Measurements from ENCODE around the gene TMSB15C. TPM values are rescaled to one million over a fixed set of nuclear protein-coding genes. Genes with fewer than 3 reads are reported as not detected.

The TMSB15C gene
- total RNA-seq, 1 donor from 2014 or later, result 20.6 TPM

DNA sequence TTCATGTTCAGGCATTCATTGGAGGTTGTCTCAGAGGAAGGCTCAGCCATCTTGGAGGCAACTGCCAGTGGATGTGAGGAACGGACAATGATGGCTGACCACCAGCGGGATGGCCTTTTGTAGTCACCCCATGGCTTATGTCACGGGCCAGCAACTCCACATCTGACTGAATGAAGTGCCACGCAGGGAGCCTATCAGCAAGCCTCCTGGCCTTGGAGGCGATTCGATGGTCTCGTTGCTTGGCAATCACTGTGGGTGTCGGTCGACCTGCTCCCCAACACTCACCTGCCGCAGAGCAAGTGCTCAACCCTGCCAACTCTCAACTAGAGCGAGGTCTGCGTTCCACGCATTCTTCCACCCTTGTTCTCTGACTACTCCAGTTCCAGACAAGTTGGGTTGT lies 28.9 kb downstream of the TMSB15C start:
- Mint-ChIP-seq H3K36me3 (no peaks in the 10 kb centered on the region), H3K4me3 (no peak overlapping the region)

DNA sequence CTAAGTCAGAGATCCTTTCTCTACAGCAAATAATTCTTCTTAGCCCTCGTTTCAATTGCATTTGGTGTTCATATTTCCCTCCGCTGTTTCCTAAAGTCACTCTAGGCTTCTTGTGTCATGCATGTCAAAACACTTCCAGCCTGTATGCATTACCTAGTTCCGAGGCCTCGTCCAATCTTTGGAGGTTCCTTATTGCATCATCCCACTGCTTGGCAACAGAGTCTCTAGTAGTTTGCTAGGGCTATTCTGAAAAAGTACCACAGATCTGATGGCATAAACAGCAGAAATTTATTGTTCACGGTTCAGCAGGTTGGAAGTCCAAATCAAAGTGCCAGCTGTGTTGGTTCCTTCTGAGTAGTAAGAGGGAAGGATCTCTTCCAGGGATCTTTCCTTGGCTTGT lies 30.4 kb downstream of the TMSB15C start:
- Mint-ChIP-seq H3K9me3 (peaks cover 2% of the 10 kb centered on the region), H3K4me1 (peaks cover 8% of the 10 kb centered on the region), H3K4me3 (no peak overlapping the region), H3K27ac (no peak overlapping the region), H3K36me3 (no peaks in the 10 kb centered on the region), H3K27me3 (ENCODE audit: insufficient read depth, low read depth) (peaks cover 2% of the 10 kb centered on the region)
- Histone ChIP-seq H3K4me2 (no peak overlapping the region), H3K36me3 (no peaks in the 10 kb centered on the region), H2AFZ (replicated peaks) (no peak overlapping the region), H3K9ac (no peak overlapping the region), H3K4me1 (no peaks in the 10 kb centered on the region), H3K4me3 (no peak overlapping the region), H3K27ac (no peak overlapping the region), H3K79me2 (ENCODE audit: low read depth) (no peaks in the 10 kb centered on the region), H4K20me1 (ENCODE audit: low read depth) (no peaks in the 10 kb centered on the region), H3F3A (ENCODE audit: low read depth) (no peaks in the 10 kb centered on the region), H3K9me3 (ENCODE audit: low read depth) (no peaks in the 10 kb centered on the region), H3K27me3 (no peaks in the 10 kb centered on the region)
- no peak for DNase-seq (ENCODE audit: low spot score)
- TF ChIP-seq EZH2 (IDR thresholded peaks at IDR 0.05) (no peak), EZH2phosphoT487 (IDR thresholded peaks at IDR 0.05) (no peak)
- TF ChIP-seq, protein P1, sequence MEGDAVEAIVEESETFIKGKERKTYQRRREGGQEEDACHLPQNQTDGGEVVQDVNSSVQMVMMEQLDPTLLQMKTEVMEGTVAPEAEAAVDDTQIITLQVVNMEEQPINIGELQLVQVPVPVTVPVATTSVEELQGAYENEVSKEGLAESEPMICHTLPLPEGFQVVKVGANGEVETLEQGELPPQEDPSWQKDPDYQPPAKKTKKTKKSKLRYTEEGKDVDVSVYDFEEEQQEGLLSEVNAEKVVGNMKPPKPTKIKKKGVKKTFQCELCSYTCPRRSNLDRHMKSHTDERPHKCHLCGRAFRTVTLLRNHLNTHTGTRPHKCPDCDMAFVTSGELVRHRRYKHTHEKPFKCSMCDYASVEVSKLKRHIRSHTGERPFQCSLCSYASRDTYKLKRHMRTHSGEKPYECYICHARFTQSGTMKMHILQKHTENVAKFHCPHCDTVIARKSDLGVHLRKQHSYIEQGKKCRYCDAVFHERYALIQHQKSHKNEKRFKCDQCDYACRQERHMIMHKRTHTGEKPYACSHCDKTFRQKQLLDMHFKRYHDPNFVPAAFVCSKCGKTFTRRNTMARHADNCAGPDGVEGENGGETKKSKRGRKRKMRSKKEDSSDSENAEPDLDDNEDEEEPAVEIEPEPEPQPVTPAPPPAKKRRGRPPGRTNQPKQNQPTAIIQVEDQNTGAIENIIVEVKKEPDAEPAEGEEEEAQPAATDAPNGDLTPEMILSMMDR (IDR thresholded peaks at IDR 0.05), result no peak

More for the DNA sequence above, 28.9 kb downstream of the TMSB15C start:
- Histone ChIP-seq H3K4me3 (no peak overlapping the region), H3K4me2 (no peak overlapping the region), H2AFZ (replicated peaks) (no peak overlapping the region), H3K4me1 (no peaks in the 10 kb centered on the region), H4K20me1 (ENCODE audit: low read depth) (no peaks in the 10 kb centered on the region), H3F3A (ENCODE audit: low read depth) (no peaks in the 10 kb centered on the region), H3K27me3 (no peaks in the 10 kb centered on the region), H3K9ac (no peak overlapping the region), H3K27ac (no peak overlapping the region), H3K79me2 (ENCODE audit: low read depth) (no peaks in the 10 kb centered on the region), H3K9me3 (ENCODE audit: low read depth) (no peaks in the 10 kb centered on the region), H3K36me3 (no peaks in the 10 kb centered on the region)
- peaks cover 2% of the 10 kb centered on the region for H3K27me3 Mint-ChIP-seq (ENCODE audit: insufficient read depth, low read depth)
- no peak for DNase-seq (ENCODE audit: low spot score)
- peaks cover 2% of the 10 kb centered on the region for H3K9me3 Mint-ChIP-seq
- no peak overlapping the region for H3K27ac Mint-ChIP-seq
- peaks cover 8% of the 10 kb centered on the region for H3K4me1 Mint-ChIP-seq
- no peak for TF ChIP-seq EZH2phosphoT487 (IDR thresholded peaks at IDR 0.05)
- TF ChIP-seq, protein P1 (IDR thresholded peaks at IDR 0.05), result no peak

DNA sequence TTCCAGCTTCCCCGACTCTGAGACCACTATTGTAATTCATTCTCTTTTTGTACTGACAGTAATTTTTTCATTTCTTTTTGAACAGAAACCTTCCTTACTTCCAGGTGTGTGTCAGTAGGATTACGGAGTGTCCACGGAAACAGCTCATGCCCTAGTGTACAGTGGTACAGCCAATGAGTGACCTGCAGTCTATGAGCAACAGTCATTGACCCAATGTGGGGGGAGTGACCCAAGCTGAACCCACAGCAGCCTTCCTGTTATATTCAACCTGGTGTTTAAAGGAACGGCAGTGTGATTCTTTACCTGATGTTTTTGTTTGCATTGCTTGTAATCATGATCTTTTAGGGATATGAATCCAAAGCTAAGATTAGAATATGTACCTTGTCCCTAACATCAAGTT lies 35.0 kb downstream of the TMSB15C start:
- Histone ChIP-seq H3K4me3 (no peak overlapping the region), H3K9me3 (ENCODE audit: low read depth) (no peaks in the 10 kb centered on the region), H3K27me3 (no peaks in the 10 kb centered on the region), H3K9ac (no peak overlapping the region), H3F3A (ENCODE audit: low read depth) (no peaks in the 10 kb centered on the region), H3K4me2 (no peak overlapping the region), H3K4me1 (no peaks in the 10 kb centered on the region), H3K36me3 (no peaks in the 10 kb centered on the region), H2AFZ (replicated peaks) (no peak overlapping the region), H3K79me2 (ENCODE audit: low read depth) (no peaks in the 10 kb centered on the region), H3K27ac (no peak overlapping the region), H4K20me1 (ENCODE audit: low read depth) (no peaks in the 10 kb centered on the region)
- no peak overlapping the region for H3K4me3 Mint-ChIP-seq
- H3K27me3 Mint-ChIP-seq (ENCODE audit: insufficient read depth, low read depth), result no peaks in the 10 kb centered on the region
- no peak overlapping the region for H3K27ac Mint-ChIP-seq
- H3K4me1 Mint-ChIP-seq, result peaks cover 8% of the 10 kb centered on the region
- TF ChIP-seq EZH2 (IDR thresholded peaks at IDR 0.05) (no peak), EZH2phosphoT487 (IDR thresholded peaks at IDR 0.05) (no peak)
- TF ChIP-seq, protein P1 (IDR thresholded peaks at IDR 0.05), result no peak
- DNase-seq (ENCODE audit: low spot score), result no peak
- H3K9me3 Mint-ChIP-seq, result peaks cover 2% of the 10 kb centered on the region
- H3K36me3 Mint-ChIP-seq, result no peaks in the 10 kb centered on the region
